A549 (cell line): ENCODE results near the gene CEACAM16. TPM values are rescaled to one million over a fixed set of nuclear protein-coding genes. Genes with fewer than 3 reads are reported as not detected.

ENCODE experiments used
- ATAC-seq, 2 experiments: fragments of 200-7000 bp in 1 of 2; fragments of >200 bp in 1 of 2; cut with Nextera tagmentation in 1 of 2; cut with Tn5 transposase in 1 of 2; 3 replicates each; pipeline versions ENCODE4 v1.8.0 to v1.9.1; 2018 to 2020; ENCODE audit warnings: mild to moderate bottlenecking in 1 of 2, moderate library complexity in 1 of 2
- CTCF ChIA-PET: fragments of 300-600 bp; sonication (Branson Sonifier 250); formaldehyde crosslinking; extraction: SDS; loops from one replicate; lab custom pipeline; 2021; ENCODE audit warnings: antibody characterized with exemption, inconsistent platforms; lab: Yijun Ruan, JAX
- POLR2A ChIA-PET: fragments of 350-600 bp; formaldehyde crosslinking; extraction: SDS; loops from one replicate; lab custom pipeline; 2021; ENCODE audit warnings: antibody characterized with exemption, inconsistent platforms; lab: Yijun Ruan, JAX
- DNase-seq, 2 experiments: peaks; one replicate each; pipeline versions ENCODE4 v3.0.0 to v3.0.0-alpha.2; 2011 to 2016; ENCODE audit warnings: low read depth in 1 of 2, low spot score in 1 of 2
- FAIRE-seq: peaks from 2 replicates; lab custom pipeline; 2011; peaks lifted over from hg19 to GRCh38; lab: Jason Lieb, UNC
- H3K27ac ChIP-seq, 2 experiments: fragments of >200 bp; sonication (Bioruptor Twin); formaldehyde crosslinking; 3 replicates each; pipeline ENCODE4 v1.5.1; 2016 to 2017
- H3K4me1 ChIP-seq: fragments of >200 bp; sonication (Bioruptor Twin); formaldehyde crosslinking; 3 replicates; pipeline ENCODE4 v1.6.1; 2016
- H3K4me2 ChIP-seq: fragments of >200 bp; sonication (Bioruptor Twin); formaldehyde crosslinking; 3 replicates; pipeline ENCODE4 v1.6.1; 2016
- H3K4me3 ChIP-seq: fragments of >200 bp; sonication (Bioruptor Twin); formaldehyde crosslinking; 3 replicates; pipeline ENCODE4 v1.5.1; 2016
- H3K9me3 ChIP-seq: fragments of >200 bp; sonication (Bioruptor Twin); formaldehyde crosslinking; 3 replicates; pipeline ENCODE4 v1.6.1; 2016
- BHLHE40 ChIP-seq: IDR thresholded peaks from 2 replicates; pipeline ENCODE4 v1.6.1; 2012; ENCODE audit warnings: low read depth, low read length, inconsistent platforms
- CEBPB ChIP-seq, 2 experiments: fragments of >200 bp in 1 of 2; sonication (Bioruptor Twin) in 1 of 2; formaldehyde crosslinking in 1 of 2; IDR thresholded peaks; 2 replicates each; pipeline ENCODE4 v1.6.1; 2012 to 2016
- CHD2 ChIP-seq: fragments of 150-350 bp; IDR thresholded peaks from 2 replicates; pipeline ENCODE4 v1.6.1; 2014; ENCODE audit warnings: low read length; ENCODE audit not compliant: partially characterized antibody
- CHD4 ChIP-seq: fragments of 200-600 bp; sonication (generic); IDR thresholded peaks from 2 replicates; pipeline ENCODE4 v1.6.1; 2016; ENCODE audit warnings: antibody characterized with exemption, mild to moderate bottlenecking, borderline replicate concordance
- EHMT2 ChIP-seq: fragments of 200-600 bp; sonication (generic); IDR thresholded peaks from 2 replicates; pipeline ENCODE4 v1.6.1; 2016; ENCODE audit warnings: antibody characterized with exemption, low read depth, mild to moderate bottlenecking, moderate library complexity
- ESRRA ChIP-seq: fragments of 150-350 bp; IDR thresholded peaks from 2 replicates; pipeline ENCODE4 v1.6.1; 2014; ENCODE audit warnings: mild to moderate bottlenecking, low read length, borderline replicate concordance
- FOSB ChIP-seq: fragments of 250-450 bp; sonication (Bioruptor Pico); IDR thresholded peaks from 2 replicates; pipeline ENCODE4 v1.5.0; 2020; ENCODE audit warnings: mild to moderate bottlenecking, moderate library complexity
- FOXS1 ChIP-seq: fragments of 250-450 bp; sonication (Bioruptor Pico); IDR thresholded peaks from 2 replicates; pipeline ENCODE4 v1.5.0; 2020; ENCODE audit warnings: mild to moderate bottlenecking, moderate library complexity
- GATA3 ChIP-seq: IDR thresholded peaks from 2 replicates; pipeline ENCODE4 v1.6.1; 2012; ENCODE audit warnings: borderline replicate concordance
- HEYL ChIP-seq: fragments of 250-450 bp; sonication (Bioruptor Pico); IDR thresholded peaks from 2 replicates; pipeline ENCODE4 v1.8.0; 2021; ENCODE audit warnings: mild to moderate bottlenecking, moderate library complexity
- HOXB13 ChIP-seq: fragments of 250-450 bp; sonication (Bioruptor Pico); IDR thresholded peaks from 2 replicates; pipeline ENCODE4 v1.5.0; 2020; ENCODE audit warnings: low read depth, mild to moderate bottlenecking, moderate library complexity
- HOXB5 ChIP-seq: fragments of 250-450 bp; sonication (Bioruptor Pico); IDR thresholded peaks from 2 replicates; pipeline ENCODE4 v1.5.0; 2020; ENCODE audit warnings: mild to moderate bottlenecking, moderate library complexity
- JUNB ChIP-seq: fragments of >200 bp; sonication (Bioruptor Twin); formaldehyde crosslinking; IDR thresholded peaks from 2 replicates; pipeline ENCODE4 v1.6.1; 2016
- KDM5A ChIP-seq: fragments of 200-600 bp; sonication (generic); IDR thresholded peaks from 2 replicates; pipeline ENCODE4 v1.6.1; 2016; ENCODE audit warnings: antibody characterized with exemption, mild to moderate bottlenecking
- MAZ ChIP-seq: fragments of 150-350 bp; IDR thresholded peaks from 2 replicates; pipeline ENCODE4 v1.6.1; 2014; ENCODE audit warnings: antibody characterized with exemption, low read depth, low read length, borderline replicate concordance
- MYC ChIP-seq: IDR thresholded peaks from 2 replicates; pipeline ENCODE4 v1.6.1; 2012; ENCODE audit warnings: mild to moderate bottlenecking, inconsistent platforms, low read length, improper control_type of control experiment, borderline replicate concordance
- NFE2L2 ChIP-seq: fragments of 150-350 bp; conservative IDR thresholded peaks from 2 replicates; pipeline ENCODE4 v1.6.1; 2014; ENCODE audit warnings: low read length
- NPAS2 ChIP-seq: fragments of 250-450 bp; sonication (Bioruptor Pico); IDR thresholded peaks from 2 replicates; pipeline ENCODE4 v1.8.0; 2022; ENCODE audit warnings: mild to moderate bottlenecking, moderate library complexity, borderline replicate concordance
- POLR2A ChIP-seq: IDR thresholded peaks from 2 replicates; pipeline ENCODE4 v1.6.1; 2012; ENCODE audit warnings: mild to moderate bottlenecking, low read length
- POLR2AphosphoS2 ChIP-seq: conservative IDR thresholded peaks from 2 replicates; pipeline ENCODE4 v1.6.1; 2012; ENCODE audit warnings: low read length, improper control_type of control experiment, inconsistent platforms
- RAD21 ChIP-seq, 2 experiments: fragments of >200 bp in 1 of 2; sonication (Bioruptor Twin) in 1 of 2; formaldehyde crosslinking in 1 of 2; IDR thresholded peaks in 1 of 2; conservative IDR thresholded peaks in 1 of 2; 2 replicates in 1 of 2; 3 replicates in 1 of 2; pipeline ENCODE4 v1.6.1; 2012 to 2018; ENCODE audit warnings: inconsistent platforms in 1 of 2
- RARB ChIP-seq: fragments of 250-450 bp; sonication (Bioruptor Pico); IDR thresholded peaks from 2 replicates; pipeline ENCODE4 v1.8.0; 2021; ENCODE audit warnings: mild to moderate bottlenecking, moderate library complexity
- SMC3 ChIP-seq: fragments of >200 bp; sonication (Bioruptor Twin); formaldehyde crosslinking; IDR thresholded peaks from 3 replicates; pipeline ENCODE4 v1.6.1; 2018; ENCODE audit warnings: inconsistent platforms
- TFCP2L1 ChIP-seq: fragments of 250-450 bp; sonication (Bioruptor Pico); IDR thresholded peaks from 2 replicates; pipeline ENCODE4 v1.5.0; 2021; ENCODE audit warnings: mild to moderate bottlenecking
- TP53 ChIP-seq: fragments of 250-450 bp; sonication (Bioruptor Pico); IDR thresholded peaks from 2 replicates; pipeline ENCODE4 v1.5.0; 2021; ENCODE audit warnings: mild to moderate bottlenecking, moderate library complexity
- ZFP36 ChIP-seq: fragments of 450-650 bp; IDR thresholded peaks from 2 replicates; pipeline ENCODE4 v1.6.1; 2014; ENCODE audit warnings: borderline replicate concordance; ENCODE audit not compliant: partially characterized antibody
- ZNF302 ChIP-seq: fragments of 250-450 bp; sonication (Bioruptor Pico); IDR thresholded peaks from 2 replicates; pipeline ENCODE4 v1.9.0; 2021; ENCODE audit warnings: inconsistent platforms, mild to moderate bottlenecking, moderate library complexity
- WGBS: methylation state at CpG from one replicate; pipeline ENCODE4 v1.1.6; 2017; ENCODE audit errors: missing lambda C conversion rate; 5-methylcytosine and 5-hydroxymethylcytosine counted together
- polyA plus RNA-seq, 4 experiments: library from polyadenylated mRNA; depleted of rRNA in 3 of 4; stranded (reverse); fragments of >200 nt; fragmentation: RNase III in 1 of 4; extraction: RNeasy Plus Mini Kit Qiagen cat#74134 plus additional on column Dnase treatment in 1 of 4; gene quantifications; 2 replicates in 3 of 4; 3 replicates in 1 of 4; pipeline ENCODE4 v1.2.3, GENCODE V29; 2011 to 2017
- TF ChIP-seq, protein P1 (sequence below): IDR thresholded peaks from 2 replicates; pipeline ENCODE4 v1.6.1; 2012
- TF ChIP-seq, protein P2 (sequence below): IDR thresholded peaks from 2 replicates; pipeline ENCODE4 v1.6.1; 2012; ENCODE audit warnings: low read depth, borderline replicate concordance
- TF ChIP-seq, protein P3 (sequence below): fragments of >200 bp; sonication (Bioruptor Twin); formaldehyde crosslinking; IDR thresholded peaks from 2 replicates; pipeline ENCODE4 v1.6.1; 2016
- TF ChIP-seq, protein P4 (sequence below): IDR thresholded peaks from 2 replicates; pipeline ENCODE4 v1.6.1; 2012
- TF ChIP-seq, protein P5 (sequence below): fragments of >200 bp; sonication (Bioruptor Twin); formaldehyde crosslinking; IDR thresholded peaks from 3 replicates; pipeline ENCODE4 v1.5.1; 2016

The CEACAM16 gene
- polyA plus RNA-seq, 2 of the 4 experiments (the other 2 are of a cell fraction) = not detected

DNA sequence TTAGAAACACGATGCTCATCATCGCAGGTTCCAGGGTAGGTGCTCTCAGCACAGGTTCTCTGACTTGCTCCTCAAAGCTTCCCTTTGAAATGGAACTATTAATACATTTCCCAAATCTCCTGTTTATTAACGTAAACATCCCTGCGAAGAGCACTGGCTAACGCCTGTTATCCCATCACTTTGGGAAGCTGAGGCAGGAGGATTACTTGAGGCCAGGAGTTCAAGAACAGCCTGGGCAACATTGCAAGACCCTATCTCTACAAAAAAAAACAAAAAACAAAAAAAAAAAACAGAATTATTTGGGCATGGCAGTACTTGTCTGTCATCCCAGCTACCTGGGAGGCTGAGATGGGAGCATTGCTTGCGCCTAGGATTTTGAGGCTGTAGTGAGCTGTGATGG is 18.7 kb downstream of the CEACAM16 start:
- Histone ChIP-seq H3K4me3 (peak overlapping the region; percentile 33; the same call in 1 of the 3 replicates), H3K4me2 (peak overlapping the region; percentile 89), H3K4me1 (peaks cover 56% of the 10 kb centered on the region), H3K27ac (peak overlapping the region; percentile 93 to 97), H3K9me3 (peaks cover 19% of the 10 kb centered on the region)
- CTCF ChIA-PET = interaction anchor here (0.6 to 42.5 kb wide), 11 partner anchors 20 to 622 kb away, joined by 3 to 1899 read pairs (median 4); partner anchors contain the start of genes BCL3, CBLC and CEACAM16
- POLR2A ChIA-PET = interaction anchor here (0.7 to 1.5 kb wide), 6 partner anchors 11 to 45 kb away, joined by 3 to 5 read pairs (median 5); no protein-coding TSS in a partner anchor
- 91% methylated on average over 6 of the region's 6 CpGs for WGBS
- TF ChIP-seq CEBPB (IDR thresholded peaks at IDR 0.05) (no peak), FOSB (CRISPR knock-in tag) (no peak), RARB (CRISPR knock-in tag) (no peak), NPAS2 (CRISPR knock-in tag) (no peak), RAD21 (conservative IDR thresholded peaks at IDR 0.05 in 1 of 2, IDR thresholded peaks at IDR 0.05 in 1 of 2) (no peak), HEYL (no peak), ZFP36 (no peak), TFCP2L1 (CRISPR knock-in tag) (no peak), ESRRA (no peak), HOXB5 (CRISPR knock-in tag) (no peak)
- TF ChIP-seq, protein P1, sequence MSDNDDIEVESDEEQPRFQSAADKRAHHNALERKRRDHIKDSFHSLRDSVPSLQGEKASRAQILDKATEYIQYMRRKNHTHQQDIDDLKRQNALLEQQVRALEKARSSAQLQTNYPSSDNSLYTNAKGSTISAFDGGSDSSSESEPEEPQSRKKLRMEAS = no peak
- ATAC-seq = no peak
- no peak for DNase-seq
- no peak for FAIRE-seq

DNA sequence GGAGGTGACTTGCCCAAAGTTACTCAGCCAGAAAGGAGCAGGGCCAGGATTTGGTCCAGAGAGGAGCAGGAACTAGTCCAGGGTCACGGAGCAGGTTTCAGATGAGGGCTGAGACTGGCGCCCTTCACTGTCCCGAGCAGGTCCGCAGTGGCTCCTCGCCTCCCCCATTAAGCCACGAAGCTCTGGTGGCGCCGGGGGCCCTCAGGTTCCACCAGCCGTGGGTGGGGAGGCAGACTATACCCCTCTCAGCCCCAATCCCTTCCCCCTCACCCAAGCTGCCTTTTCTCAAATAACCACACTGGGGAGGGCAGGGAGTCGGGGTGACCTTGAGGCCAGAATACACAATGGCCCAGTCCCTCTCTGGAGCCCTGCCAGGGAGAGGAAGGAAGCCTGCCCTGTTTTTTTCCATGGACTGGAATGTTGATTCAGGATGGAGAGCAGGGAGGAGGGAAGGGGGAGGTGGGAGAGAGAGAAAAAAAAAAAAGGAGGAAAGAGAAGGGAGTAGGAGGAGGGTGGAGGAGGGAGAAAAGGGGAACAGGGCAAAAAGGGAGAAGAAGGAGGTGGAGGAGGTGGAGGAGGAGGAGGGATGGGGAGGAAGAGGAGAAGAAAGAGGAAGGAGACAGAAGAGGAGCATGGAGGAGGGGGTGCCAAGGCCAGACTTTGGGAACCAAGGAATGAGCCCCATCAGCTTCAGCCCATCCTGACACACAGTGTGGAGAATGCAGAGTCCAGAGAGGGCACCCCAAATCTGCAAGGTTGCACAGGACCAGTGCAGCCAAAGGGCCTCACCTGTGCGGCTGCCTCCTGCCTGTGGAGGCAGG is 19.7 kb downstream of the CEACAM16 start:
- Histone ChIP-seq H3K4me1 (peaks cover 67% of the 10 kb centered on the region), H3K27ac (peak overlapping the region; percentile 93 to 97), H3K9me3 (peaks cover 19% of the 10 kb centered on the region), H3K4me2 (peak overlapping the region; percentile 89), H3K4me3 (peak overlapping the region; percentile 33)
- ATAC-seq = peak; percentile 76 to 77
- POLR2A ChIA-PET = interaction anchor here (0.7 to 1.5 kb wide), 11 partner anchors 10 to 1115 kb away, joined by 3 to 6 read pairs (median 5); partner anchors contain the start of gene BCAM
- WGBS = 4% methylated on average over 9 of the region's 11 CpGs
- DNase-seq = peak; percentile 90 to 95
- FAIRE-seq = peak; percentile 61
- CTCF ChIA-PET = interaction anchor here (0.6 to 42.5 kb wide), 15 partner anchors 10 to 623 kb away, joined by 3 to 1899 read pairs (median 4); partner anchors contain the start of genes BCL3, CBLC and CEACAM16
- TF ChIP-seq FOXS1 (CRISPR knock-in tag) = no peak
- TF ChIP-seq CHD2 = no peak
- no peak for TF ChIP-seq BHLHE40
- TF ChIP-seq POLR2AphosphoS2 = no peak
- TF ChIP-seq CHD4 = no peak
- TF ChIP-seq, protein P2, sequence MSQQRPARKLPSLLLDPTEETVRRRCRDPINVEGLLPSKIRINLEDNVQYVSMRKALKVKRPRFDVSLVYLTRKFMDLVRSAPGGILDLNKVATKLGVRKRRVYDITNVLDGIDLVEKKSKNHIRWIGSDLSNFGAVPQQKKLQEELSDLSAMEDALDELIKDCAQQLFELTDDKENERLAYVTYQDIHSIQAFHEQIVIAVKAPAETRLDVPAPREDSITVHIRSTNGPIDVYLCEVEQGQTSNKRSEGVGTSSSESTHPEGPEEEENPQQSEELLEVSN = peak; percentile 68; the same call in 1 of the 2 replicates
- peak; percentile 76; the same call in 1 of the 2 replicates for TF ChIP-seq HOXB13 (CRISPR knock-in tag)
- TF ChIP-seq, protein P3, sequence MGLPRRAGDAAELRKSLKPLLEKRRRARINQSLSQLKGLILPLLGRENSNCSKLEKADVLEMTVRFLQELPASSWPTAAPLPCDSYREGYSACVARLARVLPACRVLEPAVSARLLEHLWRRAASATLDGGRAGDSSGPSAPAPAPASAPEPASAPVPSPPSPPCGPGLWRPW = no peak
- peak in 1 of 2 experiments; percentile 62; a peak in 1 of 4 replicates for TF ChIP-seq CEBPB (IDR thresholded peaks at IDR 0.05)
- TF ChIP-seq, protein P4, sequence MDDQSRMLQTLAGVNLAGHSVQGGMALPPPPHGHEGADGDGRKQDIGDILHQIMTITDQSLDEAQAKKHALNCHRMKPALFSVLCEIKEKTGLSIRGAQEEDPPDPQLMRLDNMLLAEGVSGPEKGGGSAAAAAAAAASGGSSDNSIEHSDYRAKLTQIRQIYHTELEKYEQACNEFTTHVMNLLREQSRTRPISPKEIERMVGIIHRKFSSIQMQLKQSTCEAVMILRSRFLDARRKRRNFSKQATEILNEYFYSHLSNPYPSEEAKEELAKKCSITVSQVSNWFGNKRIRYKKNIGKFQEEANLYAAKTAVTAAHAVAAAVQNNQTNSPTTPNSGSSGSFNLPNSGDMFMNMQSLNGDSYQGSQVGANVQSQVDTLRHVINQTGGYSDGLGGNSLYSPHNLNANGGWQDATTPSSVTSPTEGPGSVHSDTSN = peak; percentile 46; the same call in 1 of the 2 replicates
- no peak; the same call in 1 of the 2 replicates for TF ChIP-seq RARB (CRISPR knock-in tag)
- no peak for TF ChIP-seq NFE2L2
- no peak for TF ChIP-seq EHMT2
- TF ChIP-seq TP53 (CRISPR knock-in tag) = no peak
- no peak for TF ChIP-seq ZNF302
- TF ChIP-seq JUNB = peak; percentile 42; the same call in 1 of the 2 replicates
- TF ChIP-seq KDM5A = no peak
- no peak for TF ChIP-seq MYC
- peak; percentile 97 for TF ChIP-seq MAZ
- TF ChIP-seq ZFP36 = peak; percentile 62
- TF ChIP-seq TFCP2L1 (CRISPR knock-in tag) = no peak
- TF ChIP-seq GATA3 = peak; percentile 84
- TF ChIP-seq, protein P5, sequence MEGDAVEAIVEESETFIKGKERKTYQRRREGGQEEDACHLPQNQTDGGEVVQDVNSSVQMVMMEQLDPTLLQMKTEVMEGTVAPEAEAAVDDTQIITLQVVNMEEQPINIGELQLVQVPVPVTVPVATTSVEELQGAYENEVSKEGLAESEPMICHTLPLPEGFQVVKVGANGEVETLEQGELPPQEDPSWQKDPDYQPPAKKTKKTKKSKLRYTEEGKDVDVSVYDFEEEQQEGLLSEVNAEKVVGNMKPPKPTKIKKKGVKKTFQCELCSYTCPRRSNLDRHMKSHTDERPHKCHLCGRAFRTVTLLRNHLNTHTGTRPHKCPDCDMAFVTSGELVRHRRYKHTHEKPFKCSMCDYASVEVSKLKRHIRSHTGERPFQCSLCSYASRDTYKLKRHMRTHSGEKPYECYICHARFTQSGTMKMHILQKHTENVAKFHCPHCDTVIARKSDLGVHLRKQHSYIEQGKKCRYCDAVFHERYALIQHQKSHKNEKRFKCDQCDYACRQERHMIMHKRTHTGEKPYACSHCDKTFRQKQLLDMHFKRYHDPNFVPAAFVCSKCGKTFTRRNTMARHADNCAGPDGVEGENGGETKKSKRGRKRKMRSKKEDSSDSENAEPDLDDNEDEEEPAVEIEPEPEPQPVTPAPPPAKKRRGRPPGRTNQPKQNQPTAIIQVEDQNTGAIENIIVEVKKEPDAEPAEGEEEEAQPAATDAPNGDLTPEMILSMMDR = no peak
- TF ChIP-seq SMC3 = peak; percentile 37; the same call in 2 of the 3 replicates
- TF ChIP-seq POLR2A = peak; percentile 42; the same call in 1 of the 2 replicates
